ENCODE results near the gene CBX4.

- TF ChIP-seq CTCF (IDR thresholded peaks at IDR 0.05; ENCODE audit: insufficient read depth, low read length, poor library complexity, severe bottlenecking): no peak
- no peak for TF ChIP-seq EZH2phosphoT487 (conservative IDR thresholded peaks at IDR 0.05; ENCODE audit: low read length)
Measured at GRCh38 chr17:79830763-79831264, 8.4 kb downstream of the CBX4 start.

All from SU-DHL-6 (cell line).